Smooth muscle cell (in vitro differentiated cells): ENCODE results near the gene ZKSCAN1. TPM values are rescaled to one million over a fixed set of nuclear protein-coding genes. Genes with fewer than 3 reads are reported as not detected.

ENCODE experiments used
- DNase-seq: peaks from one replicate; lab custom pipeline; 2025; ENCODE audit not compliant: unreplicated experiment; lab: John Stamatoyannopoulos, UW
- H2AFZ ChIP-seq: fragments of 200-600 bp; sonication (generic); 2 replicates; pipeline ENCODE4 v1.6.0; 2016; ENCODE audit warnings: antibody characterized with exemption, low read depth, mild to moderate bottlenecking
- H3F3A ChIP-seq: fragments of 200-600 bp; sonication (generic); 2 replicates; pipeline ENCODE4 v1.6.0; 2017; ENCODE audit warnings: antibody characterized with exemption, low read depth
- H3K27ac ChIP-seq: fragments of 200-600 bp; sonication (generic); 2 replicates; pipeline ENCODE4 v1.5.1; 2016; ENCODE audit warnings: low read depth, mild to moderate bottlenecking
- H3K27me3 ChIP-seq: fragments of 200-600 bp; sonication (generic); 2 replicates; pipeline ENCODE4 v1.6.1; 2016; ENCODE audit warnings: low read depth, mild to moderate bottlenecking
- H3K36me3 ChIP-seq: fragments of 200-600 bp; sonication (generic); 2 replicates; pipeline ENCODE4 v1.5.1; 2016; ENCODE audit warnings: low read depth
- H3K4me1 ChIP-seq: fragments of 200-600 bp; sonication (generic); 2 replicates; pipeline ENCODE4 v1.5.1; 2016; ENCODE audit warnings: low read depth
- H3K4me2 ChIP-seq: fragments of 200-600 bp; sonication (generic); 2 replicates; pipeline ENCODE4 v1.6.0; 2016; ENCODE audit warnings: mild to moderate bottlenecking
- H3K4me3 ChIP-seq: fragments of 200-600 bp; sonication (generic); 2 replicates; pipeline ENCODE4 v1.5.1; 2016; ENCODE audit warnings: mild to moderate bottlenecking
- H3K79me2 ChIP-seq: fragments of 200-600 bp; sonication (generic); 2 replicates; pipeline ENCODE4 v1.6.0; 2016; ENCODE audit warnings: low read depth, mild to moderate bottlenecking
- H3K9ac ChIP-seq: fragments of 200-600 bp; sonication (generic); 2 replicates; pipeline ENCODE4 v1.6.0; 2016; ENCODE audit warnings: low read depth
- H3K9me3 ChIP-seq: fragments of 200-600 bp; sonication (generic); replicated peaks from 2 replicates; pipeline ENCODE4 v1.5.1; 2016; ENCODE audit warnings: low read depth
- H4K20me1 ChIP-seq: fragments of 200-600 bp; sonication (generic); 2 replicates; pipeline ENCODE4 v1.6.0; 2016; ENCODE audit warnings: low read depth
- CTCF ChIP-seq: fragments of 200-600 bp; sonication (generic); IDR thresholded peaks from 2 replicates; pipeline ENCODE4 v1.5.1; 2017; ENCODE audit warnings: borderline replicate concordance, mild to moderate bottlenecking, antibody characterized with exemption; ENCODE audit not compliant: insufficient read depth, poor library complexity, severe bottlenecking
- WGBS: methylation state at CpG from one replicate; pipeline ENCODE4 v1.1.7; 2016; ENCODE audit warnings: low lambda C conversion rate; 5-methylcytosine and 5-hydroxymethylcytosine counted together
- polyA plus RNA-seq: library from polyadenylated mRNA; unstranded; fragments of >200 nt; fragmentation: Nextera tagmentation; extraction: Ambion mirVana; gene quantifications from 2 replicates; pipeline ENCODE4 v1.2.1, GENCODE V29; 2016
- total RNA-seq: library from RNA; depleted of rRNA; stranded (reverse); fragments of >200 nt; gene quantifications from 2 replicates; pipeline ENCODE4 v1.2.3, GENCODE V29; 2014

The ZKSCAN1 gene
- total and polyA plus RNA-seq, 2 experiments from 2014 or later = 26.0 to 43.9 TPM

- Histone ChIP-seq H3K4me2 (peak overlapping the region; percentile 88), H3K4me3 (peak overlapping the region; percentile 72), H3K9ac (peak overlapping the region; percentile 74), H3K27ac (peak overlapping the region; percentile 91), H3K36me3 (no peaks in the 10 kb centered on the region), H3F3A (peaks cover 66% of the 10 kb centered on the region), H3K79me2 (peaks cover 3% of the 10 kb centered on the region), H4K20me1 (no peaks in the 10 kb centered on the region), H3K27me3 (no peaks in the 10 kb centered on the region), H3K4me1 (peaks cover 9% of the 10 kb centered on the region), H2AFZ (peak overlapping the region; percentile 71), H3K9me3 (no peaks in the 10 kb centered on the region)
- no peak for DNase-seq
- 80% methylated on average over 11 of the region's 11 CpGs for WGBS
- TF ChIP-seq CTCF = no peak
Observed at GRCh38 chr7:100088095-100088620, 72.8 kb downstream of the ZKSCAN1 start.

- Histone ChIP-seq H3K9ac (peak within 1 kb of the TSS; percentile 74), H2AFZ (peak within 1 kb of the TSS; percentile 71), H3K79me2 (peaks cover 3% of the 10 kb centered on the region), H4K20me1 (no peaks in the 10 kb centered on the region), H3K27me3 (no peaks in the 10 kb centered on the region), H3F3A (peaks cover 68% of the 10 kb centered on the region), H3K4me3 (peak within 1 kb of the TSS; percentile 72), H3K36me3 (no peaks in the 10 kb centered on the region), H3K9me3 (no peaks in the 10 kb centered on the region), H3K4me1 (peaks cover 9% of the 10 kb centered on the region), H3K27ac (peak within 1 kb of the TSS; percentile 91), H3K4me2 (peak within 1 kb of the TSS; percentile 88)
- TF ChIP-seq CTCF = no peak
- DNase-seq = peak; percentile 52
- 1% methylated on average over 59 of the region's 68 CpGs for WGBS
Observed at GRCh38 chr7:100088621-100089457, 73.4 kb downstream of the ZKSCAN1 start, which contains the start of gene COPS6. COPS6 (plus strand) TSS chr7:100088969; CDS start chr7:100088991, 22 bp downstream.

- H3K27me3 ChIP-seq = no peaks in the 10 kb centered on the region
- no peak for TF ChIP-seq CTCF
- H3F3A ChIP-seq = peaks cover 66% of the 10 kb centered on the region
- 35% methylated on average over 7 of the region's 7 CpGs for WGBS
- no peak for DNase-seq
- peaks cover 9% of the 10 kb centered on the region for H3K4me1 ChIP-seq
- peaks cover 3% of the 10 kb centered on the region for H3K79me2 ChIP-seq
- H3K9me3 ChIP-seq = no peaks in the 10 kb centered on the region
- peak overlapping the region; percentile 91 for H3K27ac ChIP-seq
- no peaks in the 10 kb centered on the region for H4K20me1 ChIP-seq
- H2AFZ ChIP-seq = peak overlapping the region; percentile 71
- H3K4me2 ChIP-seq = peak overlapping the region; percentile 88
- H3K9ac ChIP-seq = peak overlapping the region; percentile 74
- H3K36me3 ChIP-seq = no peaks in the 10 kb centered on the region
- peak overlapping the region; percentile 72 for H3K4me3 ChIP-seq
Observed at GRCh38 chr7:100089458-100090196, 74.2 kb downstream of the ZKSCAN1 start.
